GM12873 (cell line): ENCODE results near the gene KCTD15.
A peak's percentile ranks its signal among the peaks of the same experiment; 100 is the strongest.

Source experiments
- TF ChIP-seq, protein P1 (sequence below): IDR thresholded peaks from 2 replicates; pipeline ENCODE4 v1.5.1; 2012; ENCODE audit warnings: low read depth, mild to moderate bottlenecking, moderate library complexity, low read length, control low read depth; ENCODE audit not compliant: insufficient read depth; ENCODE audit errors: missing control alignments

The KCTD15 gene

GRCh38 chr19:33763633-33764371, 32.9 kb upstream of the KCTD15 start:
- TF ChIP-seq, protein P1, sequence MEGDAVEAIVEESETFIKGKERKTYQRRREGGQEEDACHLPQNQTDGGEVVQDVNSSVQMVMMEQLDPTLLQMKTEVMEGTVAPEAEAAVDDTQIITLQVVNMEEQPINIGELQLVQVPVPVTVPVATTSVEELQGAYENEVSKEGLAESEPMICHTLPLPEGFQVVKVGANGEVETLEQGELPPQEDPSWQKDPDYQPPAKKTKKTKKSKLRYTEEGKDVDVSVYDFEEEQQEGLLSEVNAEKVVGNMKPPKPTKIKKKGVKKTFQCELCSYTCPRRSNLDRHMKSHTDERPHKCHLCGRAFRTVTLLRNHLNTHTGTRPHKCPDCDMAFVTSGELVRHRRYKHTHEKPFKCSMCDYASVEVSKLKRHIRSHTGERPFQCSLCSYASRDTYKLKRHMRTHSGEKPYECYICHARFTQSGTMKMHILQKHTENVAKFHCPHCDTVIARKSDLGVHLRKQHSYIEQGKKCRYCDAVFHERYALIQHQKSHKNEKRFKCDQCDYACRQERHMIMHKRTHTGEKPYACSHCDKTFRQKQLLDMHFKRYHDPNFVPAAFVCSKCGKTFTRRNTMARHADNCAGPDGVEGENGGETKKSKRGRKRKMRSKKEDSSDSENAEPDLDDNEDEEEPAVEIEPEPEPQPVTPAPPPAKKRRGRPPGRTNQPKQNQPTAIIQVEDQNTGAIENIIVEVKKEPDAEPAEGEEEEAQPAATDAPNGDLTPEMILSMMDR = no peak

- TF ChIP-seq, protein P1 = no peak
These were observed 30.0 kb upstream of the KCTD15 start for GRCh38 chr19:33766623-33767022.

GRCh38 chr19:33767898-33768413, 28.7 kb upstream of the KCTD15 start:
- TF ChIP-seq, protein P1 = no peak

- TF ChIP-seq, protein P1 = no peak
These were observed 27.5 kb upstream of the KCTD15 start for GRCh38 chr19:33769208-33769607.

DNA sequence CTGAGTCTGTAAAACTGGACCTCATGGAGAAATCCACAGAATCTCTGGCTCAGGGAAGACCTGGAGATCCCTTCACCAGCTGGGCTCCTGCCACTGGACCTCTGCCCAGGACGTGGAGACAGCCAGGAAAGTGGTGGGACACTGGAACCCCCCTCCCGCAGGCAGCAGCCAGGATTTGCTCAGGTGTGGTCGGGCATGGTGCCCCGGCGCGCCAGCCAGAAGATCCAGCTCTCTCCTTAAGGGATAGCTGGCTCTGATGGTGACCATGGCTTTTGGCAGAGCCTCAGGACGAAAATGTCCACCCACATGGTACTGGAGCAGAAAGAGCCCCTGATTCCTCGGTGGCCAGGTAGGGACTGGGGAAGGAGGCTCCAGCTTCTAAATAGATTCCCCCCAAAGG, 26.6 kb upstream of the KCTD15 start:
- TF ChIP-seq, protein P1 = no peak

DNA sequence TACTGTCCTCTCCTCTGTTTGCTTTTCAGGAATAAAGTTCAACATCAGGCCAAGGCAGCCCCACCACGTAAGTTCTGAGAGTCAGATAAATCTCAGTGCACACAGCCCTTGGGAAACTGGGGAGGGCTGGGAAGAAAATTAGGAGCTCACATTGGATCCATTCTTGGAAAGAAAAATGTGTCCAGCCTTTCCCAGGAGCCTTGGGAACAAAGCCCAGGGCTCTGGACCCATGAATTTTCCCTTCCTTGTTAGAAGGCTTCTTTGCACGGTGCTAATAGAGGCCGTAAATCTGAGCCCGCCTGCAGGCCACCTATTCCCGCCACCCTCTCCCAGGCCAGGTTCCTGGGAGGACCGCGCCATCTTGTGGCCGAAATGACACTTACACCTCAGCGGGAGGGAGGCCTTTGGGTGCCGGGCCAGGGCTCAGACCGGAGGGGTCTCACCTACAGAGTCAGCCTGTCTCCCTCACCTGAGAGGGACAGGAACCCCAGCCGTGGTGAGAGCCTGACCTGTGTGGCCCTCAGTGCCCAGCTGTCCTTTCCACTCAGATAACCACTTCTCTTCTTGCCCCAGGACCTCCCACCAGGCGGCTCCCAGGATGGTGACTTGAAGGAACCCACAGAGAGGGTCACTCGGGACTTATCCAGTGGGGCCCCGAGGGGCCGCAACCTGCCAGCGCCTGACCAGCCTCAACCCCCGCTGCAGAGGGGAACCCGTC, 25.1 kb upstream of the KCTD15 start:
- TF ChIP-seq, protein P1 = peak; percentile 79

GRCh38 chr19:33772102-33772857, 24.4 kb upstream of the KCTD15 start:
- TF ChIP-seq, protein P1 = no peak
